Adipocyte (in vitro differentiated cells): ENCODE results near the gene SLC22A14.
"Not testable (repeated sequence)": the region's sequence is repeated elsewhere in the genome, so short reads cannot be mapped to it uniquely, and the experiment has no call there.

ENCODE experiments used
- DNase-seq: peaks from one replicate; pipeline ENCODE4 v3.0.0-alpha.2; 2015; ENCODE audit warnings: low read depth
- H3K27me3 ChIP-seq: replicated peaks from 2 replicates; pipeline ENCODE4 v1.7.0; 2013; ENCODE audit warnings: mild to moderate bottlenecking, low read length, moderate library complexity; ENCODE audit not compliant: control insufficient read depth, insufficient read depth
- H3K36me3 ChIP-seq: 2 replicates; pipeline ENCODE4 v1.7.0; 2013; ENCODE audit warnings: low read length, mild to moderate bottlenecking, moderate library complexity; ENCODE audit not compliant: control insufficient read depth, insufficient read depth, severe bottlenecking
- H3K4me1 ChIP-seq: 2 replicates; pipeline ENCODE4 v1.7.0; 2013; ENCODE audit warnings: mild to moderate bottlenecking, low read length, moderate library complexity; ENCODE audit not compliant: control insufficient read depth, insufficient read depth
- H3K4me3 ChIP-seq: 2 replicates; pipeline ENCODE4 v1.7.0; 2013; ENCODE audit warnings: mild to moderate bottlenecking, low read length, moderate library complexity
- H3K9ac ChIP-seq: 2 replicates; pipeline ENCODE4 v1.7.0; 2013; ENCODE audit warnings: mild to moderate bottlenecking, low read length, moderate library complexity
- H3K9me3 ChIP-seq: 2 replicates; pipeline ENCODE4 v1.7.0; 2013; ENCODE audit warnings: mild to moderate bottlenecking, low read length, moderate library complexity; ENCODE audit not compliant: control insufficient read depth

Gene SLC22A14

GRCh38 chr3:38315488-38316230 lies 33.6 kb downstream of the SLC22A14 start:
- Histone ChIP-seq H3K4me3 (no peak overlapping the region), H3K4me1 (no peaks in the 10 kb centered on the region), H3K27me3 (no peaks in the 10 kb centered on the region), H3K36me3 (no peaks in the 10 kb centered on the region), H3K9me3 (peaks cover 4% of the 10 kb centered on the region), H3K9ac (no peak overlapping the region)
- DNase-seq = no peak

- Histone ChIP-seq H3K4me1 (no peaks in the 10 kb centered on the region), H3K36me3 (no peaks in the 10 kb centered on the region), H3K27me3 (no peaks in the 10 kb centered on the region), H3K9ac (no peak overlapping the region), H3K9me3 (peaks cover 3% of the 10 kb centered on the region), H3K4me3 (no peak overlapping the region)
- DNase-seq = no peak
These were observed 34.5 kb downstream of the SLC22A14 start for GRCh38 chr3:38316356-38317191.

GRCh38 chr3:38317192-38317759 lies 35.2 kb downstream of the SLC22A14 start:
- H3K27me3 ChIP-seq = no peaks in the 10 kb centered on the region
- no peak overlapping the region for H3K4me3 ChIP-seq
- H3K9me3 ChIP-seq = peaks cover 4% of the 10 kb centered on the region
- no peaks in the 10 kb centered on the region for H3K4me1 ChIP-seq
- no peak for DNase-seq
- H3K9ac ChIP-seq = no peak overlapping the region
- no peaks in the 10 kb centered on the region for H3K36me3 ChIP-seq

- no peak for DNase-seq
- Histone ChIP-seq H3K9ac (no peak overlapping the region), H3K4me1 (no peaks in the 10 kb centered on the region), H3K27me3 (no peaks in the 10 kb centered on the region), H3K4me3 (no peak overlapping the region), H3K9me3 (peaks cover 4% of the 10 kb centered on the region), H3K36me3 (no peaks in the 10 kb centered on the region)
These were observed 36.9 kb downstream of the SLC22A14 start for GRCh38 chr3:38318766-38319671.

- H3K27me3 ChIP-seq, H3K9ac ChIP-seq, H3K4me1 ChIP-seq, H3K36me3 ChIP-seq, DNase-seq, H3K9me3 ChIP-seq, H3K4me3 ChIP-seq: not testable (repeated sequence)
These were observed 38.5 kb downstream of the SLC22A14 start for GRCh38 chr3:38320638-38321037.

GRCh38 chr3:38323060-38323459 lies 41.0 kb downstream of the SLC22A14 start:
- peaks cover 16% of the 10 kb centered on the region for H3K9me3 ChIP-seq
- H3K4me3 ChIP-seq = no peak overlapping the region
- no peaks in the 10 kb centered on the region for H3K36me3 ChIP-seq
- H3K9ac ChIP-seq = no peak overlapping the region
- H3K4me1 ChIP-seq = peaks cover 2% of the 10 kb centered on the region
- DNase-seq = no peak
- no peaks in the 10 kb centered on the region for H3K27me3 ChIP-seq

GRCh38 chr3:38325256-38325655 lies 43.2 kb downstream of the SLC22A14 start:
- Histone ChIP-seq H3K4me3 (no peak overlapping the region), H3K36me3 (no peaks in the 10 kb centered on the region), H3K9ac (no peak overlapping the region), H3K4me1 (peaks cover 2% of the 10 kb centered on the region), H3K27me3 (no peaks in the 10 kb centered on the region), H3K9me3 (peaks cover 16% of the 10 kb centered on the region)
- DNase-seq = no peak

- DNase-seq = peak; percentile 8
- Histone ChIP-seq H3K36me3 (no peaks in the 10 kb centered on the region), H3K9ac (no peak overlapping the region), H3K4me3 (no peak overlapping the region), H3K4me1 (peaks cover 2% of the 10 kb centered on the region), H3K27me3 (no peaks in the 10 kb centered on the region), H3K9me3 (peaks cover 12% of the 10 kb centered on the region)
These were observed 45.4 kb downstream of the SLC22A14 start for GRCh38 chr3:38327335-38328009.

GRCh38 chr3:38331257-38332022 lies 49.3 kb downstream of the SLC22A14 start:
- H3K4me3 ChIP-seq = no peak overlapping the region
- no peak overlapping the region for H3K9ac ChIP-seq
- no peaks in the 10 kb centered on the region for H3K27me3 ChIP-seq
- peaks cover 12% of the 10 kb centered on the region for H3K9me3 ChIP-seq
- peaks cover 16% of the 10 kb centered on the region for H3K4me1 ChIP-seq
- no peaks in the 10 kb centered on the region for H3K36me3 ChIP-seq
- DNase-seq = no peak

- H3K4me3 ChIP-seq = no peak overlapping the region
- no peaks in the 10 kb centered on the region for H3K36me3 ChIP-seq
- no peak overlapping the region for H3K9ac ChIP-seq
- H3K4me1 ChIP-seq = peaks cover 16% of the 10 kb centered on the region
- DNase-seq = no peak
- no peaks in the 10 kb centered on the region for H3K27me3 ChIP-seq
- H3K9me3 ChIP-seq = peaks cover 4% of the 10 kb centered on the region
These were observed 50.1 kb downstream of the SLC22A14 start for GRCh38 chr3:38332201-38332600.
